Activated CD4-positive, alpha-beta T cell treated with anti-CD3 and anti-CD28 coated beads, Interleukin-2, amount 10 ng/mL, durations not matched to agents 24 days and 14 days (primary cell): ENCODE results near the gene ACOT4. TPM values are rescaled to one million over a fixed set of nuclear protein-coding genes. Genes with fewer than 3 reads are reported as not detected.
A peak's percentile ranks its signal among the peaks of the same experiment; 100 is the strongest.
"Not testable (repeated sequence)": the region's sequence is repeated elsewhere in the genome, so short reads cannot be mapped to it uniquely, and the experiment has no call there.

Experiments
- DNase-seq: peaks from one replicate; pipeline ENCODE4 v3.0.0; 2022
- H3K27ac Mint-ChIP-seq: one replicate; pipeline ENCODE4 v1.8.0; 2022; ENCODE audit warnings: mild to moderate bottlenecking, mixed read lengths
- H3K27me3 Mint-ChIP-seq: one replicate; pipeline ENCODE4 v1.8.0; 2022; ENCODE audit warnings: mixed read lengths
- H3K36me3 Mint-ChIP-seq: one replicate; pipeline ENCODE4 v1.8.0; 2022; ENCODE audit warnings: low read depth, mild to moderate bottlenecking, mixed read lengths
- H3K4me1 Mint-ChIP-seq: one replicate; pipeline ENCODE4 v1.8.0; 2021; ENCODE audit warnings: mixed read lengths
- H3K4me3 Mint-ChIP-seq: one replicate; pipeline ENCODE4 v1.8.0; 2022; ENCODE audit warnings: mild to moderate bottlenecking, moderate library complexity, mixed read lengths
- H3K9me3 Mint-ChIP-seq: one replicate; pipeline ENCODE4 v1.8.0; 2021; ENCODE audit warnings: mixed read lengths
- intact Hi-C: fragments of 100-400 bp; cut with micrococcal nuclease; formaldehyde crosslinking; loops from one replicate; pipeline ENCODE4 v1.15.1; 2023
- total RNA-seq: library from RNA; stranded (reverse); gene quantifications from 2 replicates; pipeline ENCODE4 v1.2.3, GENCODE V29; 2022

The ACOT4 gene
- total RNA-seq, 1 donor from 2014 or later = 1.4 TPM

DNA sequence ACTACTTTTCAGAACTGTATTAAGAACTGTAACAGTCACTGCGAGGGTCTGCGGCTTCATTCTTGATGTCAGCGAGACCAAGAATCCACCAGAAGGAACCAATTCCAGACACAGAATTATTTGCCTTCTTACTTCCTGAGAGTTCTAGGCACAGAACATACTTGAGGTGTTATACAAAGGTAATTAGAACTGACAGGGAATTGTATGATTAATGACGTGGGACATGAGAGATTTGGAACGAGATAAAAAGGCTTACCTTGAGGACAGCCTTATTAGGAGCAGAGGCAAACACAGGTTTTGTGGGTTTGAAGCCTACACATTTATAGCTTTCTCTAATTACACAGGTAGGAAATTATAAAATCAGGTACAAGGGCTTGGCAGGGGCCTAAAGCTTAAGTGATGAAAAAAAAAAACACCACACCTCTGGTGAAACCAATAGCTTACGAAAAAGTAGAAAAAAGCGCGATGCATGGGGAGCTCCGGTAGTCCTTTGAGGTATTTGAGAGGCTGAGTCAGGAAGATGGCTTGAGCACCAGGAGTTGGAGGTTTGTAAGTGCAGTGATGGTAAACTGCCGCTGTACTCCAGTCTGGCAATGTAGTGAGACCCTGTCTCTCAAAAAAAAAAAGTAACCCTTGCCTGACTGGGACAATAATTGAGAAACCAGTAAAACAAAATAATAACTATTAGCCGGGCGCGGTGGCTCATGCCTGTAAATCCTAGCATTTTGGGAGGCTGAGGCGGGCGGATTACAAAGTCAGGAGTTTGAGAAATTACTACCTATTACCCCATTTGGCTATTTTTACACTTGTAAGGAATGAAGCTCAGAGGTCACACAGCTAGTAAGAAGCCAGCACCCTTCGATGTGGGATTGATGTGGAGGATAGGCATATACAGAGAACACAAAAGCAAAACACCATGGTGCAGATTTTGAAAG is 23.5 kb upstream of the ACOT4 start:
- no peaks in the 10 kb centered on the region for H3K27me3 Mint-ChIP-seq
- intact Hi-C loops = loop anchor here (2.0 to 10.0 kb wide), 2 partner anchors 47 to 59 kb away; partner anchors contain the start of gene ACOT6
- DNase-seq = peak; percentile 65
- no peaks in the 10 kb centered on the region for H3K9me3 Mint-ChIP-seq
- peaks cover 16% of the 10 kb centered on the region for H3K36me3 Mint-ChIP-seq
- peak overlapping the region; percentile 93 for H3K4me3 Mint-ChIP-seq
- peaks cover 31% of the 10 kb centered on the region for H3K4me1 Mint-ChIP-seq
- H3K27ac Mint-ChIP-seq = peak overlapping the region; percentile 98

DNA sequence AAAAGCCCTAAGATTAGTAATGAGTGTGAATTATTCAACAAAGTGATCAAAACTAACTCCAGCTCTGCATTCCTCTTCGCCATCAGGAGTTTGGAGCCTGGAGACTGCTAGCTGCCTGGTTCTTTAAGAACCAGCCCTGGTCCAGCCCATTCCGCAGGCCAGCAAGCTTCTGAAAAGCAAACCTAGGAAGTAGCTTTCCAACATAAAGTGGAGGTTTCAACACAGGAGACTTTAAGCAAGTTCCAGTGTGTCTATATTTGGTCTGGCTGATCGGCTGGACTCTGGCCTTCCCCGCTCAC is 22.8 kb upstream of the ACOT4 start:
- H3K27ac Mint-ChIP-seq = peak overlapping the region; percentile 98
- not testable (repeated sequence) for DNase-seq, H3K9me3 Mint-ChIP-seq, H3K27me3 Mint-ChIP-seq
- H3K4me3 Mint-ChIP-seq = peak overlapping the region; percentile 93
- intact Hi-C loops = loop anchor here (1.0 to 10.0 kb wide), 4 partner anchors 46 to 317 kb away; partner anchors contain the start of genes ACOT6 and ZNF410
- H3K36me3 Mint-ChIP-seq = peaks cover 19% of the 10 kb centered on the region
- peaks cover 31% of the 10 kb centered on the region for H3K4me1 Mint-ChIP-seq

DNA sequence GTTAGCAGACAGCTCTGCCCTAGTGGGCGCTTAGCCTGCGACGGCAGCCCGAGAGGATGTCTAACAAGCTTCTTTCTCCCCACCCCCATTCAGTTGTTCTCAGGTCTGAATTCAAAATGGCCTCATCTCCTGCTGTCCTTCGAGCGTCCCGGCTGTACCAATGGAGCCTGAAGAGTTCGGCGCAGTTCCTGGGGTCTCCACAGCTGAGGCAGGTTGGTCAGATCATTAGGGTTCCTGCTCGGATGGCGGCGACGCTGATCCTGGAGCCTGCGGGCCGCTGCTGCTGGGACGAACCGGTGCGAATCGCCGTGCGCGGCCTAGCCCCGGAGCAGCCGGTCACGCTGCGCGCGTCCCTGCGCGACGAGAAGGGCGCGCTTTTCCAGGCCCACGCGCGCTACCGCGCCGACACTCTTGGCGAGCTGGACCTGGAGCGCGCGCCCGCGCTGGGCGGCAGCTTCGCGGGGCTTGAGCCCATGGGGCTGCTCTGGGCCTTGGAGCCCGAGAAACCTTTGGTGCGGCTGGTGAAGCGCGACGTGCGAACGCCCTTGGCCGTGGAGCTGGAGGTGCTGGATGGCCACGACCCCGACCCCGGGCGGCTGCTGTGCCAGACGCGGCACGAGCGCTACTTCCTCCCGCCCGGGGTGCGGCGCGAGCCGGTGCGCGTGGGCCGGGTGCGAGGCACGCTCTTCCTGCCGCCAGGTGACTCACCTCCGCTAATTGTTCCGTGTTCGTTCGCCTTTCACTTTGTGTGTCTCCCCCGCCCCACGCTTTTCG is 22.3 kb upstream of the ACOT4 start, which contains the start of gene ACOT2:
Gene ACOT2, plus strand, starts transcription at position 29 of the 774 bp plus-strand sequence. Its CDS starts 28 bp downstream, at position 57.
- H3K4me1 Mint-ChIP-seq = peaks cover 31% of the 10 kb centered on the region
- not testable (repeated sequence) for H3K27me3 Mint-ChIP-seq, H3K9me3 Mint-ChIP-seq
- peak within 1 kb of the TSS; percentile 98 for H3K27ac Mint-ChIP-seq
- H3K36me3 Mint-ChIP-seq = peaks cover 22% of the 10 kb centered on the region
- peak within 1 kb of the TSS; percentile 93 for H3K4me3 Mint-ChIP-seq
- intact Hi-C loops = loop anchor here (1.0 to 10.0 kb wide), 4 partner anchors 45 to 317 kb away; partner anchors contain the start of genes ACOT6 and ZNF410
- peak; percentile 91 for DNase-seq

DNA sequence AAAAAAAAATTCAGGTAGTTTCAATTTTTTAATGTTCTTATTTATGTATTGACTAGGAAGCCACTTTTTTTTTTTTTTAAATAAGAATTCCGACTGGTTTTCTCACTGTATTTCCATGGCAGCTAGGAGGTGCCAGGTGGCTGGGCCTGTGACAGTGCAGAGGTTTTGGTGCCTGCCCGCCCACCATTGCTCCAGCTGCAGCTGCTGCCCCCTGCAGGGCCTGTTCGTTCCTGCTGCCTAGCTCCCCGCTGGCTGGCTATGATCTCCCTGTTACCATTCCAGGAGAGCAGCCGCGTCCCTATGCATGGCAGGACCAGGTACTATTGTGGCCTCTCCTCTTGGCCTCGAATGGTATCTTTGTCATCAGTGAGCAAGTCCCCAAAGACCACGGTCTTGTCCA is 20.8 kb upstream of the ACOT4 start:
- Mint-ChIP-seq H3K27ac (peak overlapping the region; percentile 25), H3K36me3 (peaks cover 21% of the 10 kb centered on the region), H3K4me1 (peaks cover 31% of the 10 kb centered on the region)
- H3K9me3 Mint-ChIP-seq, H3K27me3 Mint-ChIP-seq, H3K4me3 Mint-ChIP-seq: not testable (repeated sequence)
- intact Hi-C loops = loop anchor here (2.0 kb wide), 2 partner anchors 30 to 448 kb away; partner anchors contain the start of genes BBOF1 and ENTPD5
- peak; percentile 90 for DNase-seq

DNA sequence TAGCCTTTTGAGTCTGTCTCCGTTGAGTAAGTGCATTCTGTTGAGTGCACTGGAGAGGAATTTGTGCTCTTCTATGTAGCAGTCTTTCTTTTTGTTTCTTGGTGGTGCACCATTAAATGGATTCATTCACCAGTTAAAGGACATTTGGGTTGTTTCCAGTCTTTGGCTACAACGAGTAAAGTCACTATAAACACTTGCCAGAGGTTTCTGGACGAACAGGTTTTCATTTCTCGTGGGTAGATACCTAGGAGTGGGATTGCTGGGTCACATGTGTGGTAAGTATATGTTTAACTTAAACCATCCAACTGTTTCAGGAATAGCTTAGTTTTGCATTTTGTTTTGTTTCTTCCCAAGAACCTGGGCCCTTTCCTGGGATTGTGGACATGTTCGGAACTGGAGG is 18.6 kb upstream of the ACOT4 start:
- H3K9me3 Mint-ChIP-seq, intact Hi-C loops, H3K27me3 Mint-ChIP-seq, DNase-seq, H3K4me3 Mint-ChIP-seq, H3K27ac Mint-ChIP-seq: not testable (repeated sequence)
- peaks cover 17% of the 10 kb centered on the region for H3K36me3 Mint-ChIP-seq
- peaks cover 19% of the 10 kb centered on the region for H3K4me1 Mint-ChIP-seq

DNA sequence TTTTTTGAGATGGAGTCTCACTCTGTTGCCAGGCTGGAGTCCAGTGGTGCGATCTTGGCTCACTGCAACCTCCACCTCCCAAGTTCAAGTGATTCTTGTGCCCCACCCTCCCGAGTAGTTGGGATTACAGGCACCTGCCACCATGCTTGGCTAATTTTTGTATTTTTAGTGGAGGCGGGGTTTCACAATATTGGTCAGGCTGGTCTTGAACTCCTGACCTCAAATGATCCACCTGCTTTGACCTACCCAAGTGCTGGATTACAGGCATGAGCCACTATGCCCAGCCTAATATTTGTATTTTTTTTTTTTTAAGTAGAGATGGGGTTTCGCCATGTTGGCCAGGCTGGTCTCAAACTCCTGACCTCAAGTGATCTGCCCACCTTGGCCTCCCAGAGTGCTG is 17.9 kb upstream of the ACOT4 start:
- H3K36me3 Mint-ChIP-seq = peaks cover 17% of the 10 kb centered on the region
- intact Hi-C loops, H3K27me3 Mint-ChIP-seq, H3K27ac Mint-ChIP-seq, H3K9me3 Mint-ChIP-seq, H3K4me3 Mint-ChIP-seq, DNase-seq: not testable (repeated sequence)
- peaks cover 12% of the 10 kb centered on the region for H3K4me1 Mint-ChIP-seq

DNA sequence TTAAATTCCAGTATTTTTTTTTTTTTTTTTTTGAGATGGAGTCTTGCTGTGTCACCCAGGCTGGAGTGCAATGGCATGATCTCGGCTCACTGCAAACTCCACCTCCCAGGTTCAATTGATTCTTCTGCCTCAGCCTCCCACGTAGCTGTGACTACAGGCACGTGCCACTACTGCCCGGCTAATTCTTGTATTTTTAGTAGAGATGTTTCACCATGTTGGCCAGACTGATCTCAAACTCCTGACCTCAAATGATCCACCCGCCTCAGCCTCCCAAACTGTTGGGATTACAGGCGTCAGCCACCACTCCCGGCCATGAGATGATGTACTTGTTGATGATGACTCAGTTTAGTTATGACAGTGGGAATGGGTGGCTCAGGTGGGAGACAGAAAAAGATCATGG is 17.4 kb upstream of the ACOT4 start:
- H3K27ac Mint-ChIP-seq, DNase-seq, H3K27me3 Mint-ChIP-seq, H3K9me3 Mint-ChIP-seq, H3K4me3 Mint-ChIP-seq, H3K4me1 Mint-ChIP-seq, intact Hi-C loops: not testable (repeated sequence)
- peaks cover 17% of the 10 kb centered on the region for H3K36me3 Mint-ChIP-seq

DNA sequence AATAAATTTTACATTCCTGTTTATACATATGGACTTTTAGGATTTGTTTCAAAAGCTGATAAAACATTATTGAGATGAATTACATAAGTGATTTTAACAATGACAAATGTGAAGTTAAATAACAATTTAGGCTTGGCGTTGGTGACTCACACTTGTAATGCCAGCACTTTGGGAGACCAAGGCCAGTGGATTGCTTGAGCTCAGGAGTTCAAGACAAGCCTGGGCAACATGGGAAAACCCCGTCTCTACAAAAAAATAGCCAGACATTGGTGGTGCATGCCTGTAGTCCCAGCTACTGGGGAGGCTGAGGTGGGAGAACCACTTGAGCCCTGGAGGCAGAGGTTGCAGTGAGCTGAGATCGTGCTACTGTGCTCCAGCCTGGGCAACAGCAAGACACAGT is 15.3 kb upstream of the ACOT4 start:
- no peaks in the 10 kb centered on the region for H3K4me1 Mint-ChIP-seq
- no peak for DNase-seq
- H3K27ac Mint-ChIP-seq = no peak overlapping the region
- H3K9me3 Mint-ChIP-seq = no peaks in the 10 kb centered on the region
- intact Hi-C loops = no loop called here
- H3K27me3 Mint-ChIP-seq = no peaks in the 10 kb centered on the region
- peaks cover 20% of the 10 kb centered on the region for H3K36me3 Mint-ChIP-seq
- no peak overlapping the region for H3K4me3 Mint-ChIP-seq

DNA sequence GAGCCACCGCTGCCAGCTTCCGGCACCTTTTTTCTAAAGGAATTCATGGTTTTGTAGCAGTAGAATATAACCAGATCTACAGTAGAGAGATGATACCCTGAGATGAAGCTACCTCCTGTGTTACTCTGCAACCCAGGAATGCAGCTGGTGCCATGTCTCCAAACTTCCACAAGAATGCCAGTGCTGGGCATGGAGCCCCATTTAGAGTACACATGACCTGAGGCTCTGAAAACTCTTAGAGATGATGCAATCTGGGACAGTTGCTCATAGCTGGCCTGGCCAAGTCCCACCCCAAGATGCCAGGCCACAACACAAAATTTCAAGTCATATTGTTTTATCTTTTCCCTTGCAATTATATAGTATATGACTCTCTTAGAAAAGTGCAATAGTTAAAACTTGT is 14.5 kb upstream of the ACOT4 start:
- H3K4me3 Mint-ChIP-seq, H3K27ac Mint-ChIP-seq, H3K27me3 Mint-ChIP-seq, H3K9me3 Mint-ChIP-seq, H3K4me1 Mint-ChIP-seq, intact Hi-C loops, DNase-seq: not testable (repeated sequence)
- H3K36me3 Mint-ChIP-seq = peaks cover 20% of the 10 kb centered on the region

DNA sequence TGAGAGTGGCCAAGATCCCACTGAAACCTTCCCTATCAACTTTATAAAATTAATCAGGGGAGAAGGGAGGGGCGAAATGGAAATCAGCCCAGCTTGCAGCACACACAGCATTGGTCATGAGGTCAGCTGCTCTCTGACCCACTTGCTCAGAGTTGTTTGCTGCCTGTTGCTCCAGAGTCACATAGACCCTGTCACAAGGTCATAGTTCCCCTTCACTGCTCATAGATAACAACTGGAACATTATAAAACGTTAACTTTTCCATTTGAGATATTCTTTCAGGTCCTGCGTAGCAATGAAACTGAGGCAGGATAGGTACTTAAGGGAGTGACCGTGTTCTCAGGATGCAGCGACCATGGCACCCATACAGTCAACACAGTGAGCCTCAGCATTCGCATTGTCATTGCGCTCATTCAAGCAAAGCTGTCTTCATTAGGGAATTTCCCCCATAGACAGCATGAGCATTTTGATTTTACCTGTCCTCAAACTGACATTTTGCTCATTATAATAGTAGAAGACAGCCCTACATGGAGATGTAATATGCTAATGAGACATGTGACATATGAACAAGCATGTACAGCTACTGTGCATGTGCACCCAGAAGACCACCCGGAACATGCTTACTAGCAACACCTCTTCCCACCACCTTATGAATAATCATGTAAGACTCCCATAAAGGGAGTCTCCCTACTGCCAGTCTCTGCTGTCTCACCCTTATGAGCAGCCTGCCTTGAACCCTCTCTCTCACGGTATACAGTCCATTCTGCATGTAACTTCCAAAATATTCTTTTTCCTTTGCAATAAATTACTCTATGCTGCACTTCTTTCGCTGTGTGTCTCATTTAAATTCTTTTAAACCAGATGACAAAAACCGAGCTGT is 9.3 kb upstream of the ACOT4 start:
- H3K36me3 Mint-ChIP-seq, H3K4me1 Mint-ChIP-seq, H3K27ac Mint-ChIP-seq, H3K27me3 Mint-ChIP-seq, H3K9me3 Mint-ChIP-seq, DNase-seq, intact Hi-C loops, H3K4me3 Mint-ChIP-seq: not testable (repeated sequence)

DNA sequence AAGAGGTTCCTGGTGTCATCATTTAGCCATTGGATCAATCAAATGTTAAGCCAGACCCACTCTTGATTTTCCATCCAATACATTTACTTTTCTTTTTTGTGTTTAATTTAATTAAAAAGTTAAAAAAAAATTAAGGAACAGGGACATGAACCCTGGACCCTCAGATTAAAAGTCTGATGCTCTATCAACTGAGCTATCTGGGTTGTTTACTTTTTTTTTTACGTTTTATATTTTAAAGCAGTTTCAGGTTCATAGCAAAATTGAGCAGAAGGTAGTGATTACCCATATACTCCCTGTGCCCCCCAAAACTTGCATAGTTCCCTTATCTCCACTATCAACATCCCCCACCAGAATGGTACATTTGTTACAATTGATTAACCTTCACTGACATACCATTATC is 3.0 kb upstream of the ACOT4 start:
- Mint-ChIP-seq H3K4me3 (no peak overlapping the region), H3K27ac (no peak overlapping the region), H3K9me3 (no peaks in the 10 kb centered on the region), H3K4me1 (peaks cover 1% of the 10 kb centered on the region), H3K36me3 (no peaks in the 10 kb centered on the region), H3K27me3 (peaks cover 6% of the 10 kb centered on the region)
- intact Hi-C loops = no loop called here
- no peak for DNase-seq

DNA sequence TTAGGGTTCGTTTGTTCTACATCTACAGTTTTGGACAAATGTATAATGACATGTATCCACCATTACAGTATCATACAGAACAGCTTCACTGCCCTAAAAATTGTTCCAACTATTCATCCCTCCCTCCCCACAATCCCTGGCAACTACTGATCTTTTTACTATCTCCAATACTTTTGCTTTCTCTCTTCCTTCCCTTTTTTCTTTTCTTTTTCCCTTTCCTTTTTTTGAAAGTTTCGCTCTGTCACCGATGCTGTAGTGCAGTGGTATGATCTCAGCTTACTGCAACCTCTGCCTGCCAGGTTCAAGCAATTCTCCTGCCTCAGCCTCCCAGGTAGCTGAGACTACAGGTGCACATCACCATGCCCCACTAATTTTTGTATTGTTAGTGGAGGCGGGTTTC is 2.6 kb upstream of the ACOT4 start:
- DNase-seq = no peak
- Mint-ChIP-seq H3K4me1 (peaks cover 1% of the 10 kb centered on the region), H3K27me3 (peaks cover 6% of the 10 kb centered on the region), H3K36me3 (no peaks in the 10 kb centered on the region), H3K27ac (no peak overlapping the region), H3K4me3 (no peak overlapping the region), H3K9me3 (no peaks in the 10 kb centered on the region)
- intact Hi-C loops = no loop called here

DNA sequence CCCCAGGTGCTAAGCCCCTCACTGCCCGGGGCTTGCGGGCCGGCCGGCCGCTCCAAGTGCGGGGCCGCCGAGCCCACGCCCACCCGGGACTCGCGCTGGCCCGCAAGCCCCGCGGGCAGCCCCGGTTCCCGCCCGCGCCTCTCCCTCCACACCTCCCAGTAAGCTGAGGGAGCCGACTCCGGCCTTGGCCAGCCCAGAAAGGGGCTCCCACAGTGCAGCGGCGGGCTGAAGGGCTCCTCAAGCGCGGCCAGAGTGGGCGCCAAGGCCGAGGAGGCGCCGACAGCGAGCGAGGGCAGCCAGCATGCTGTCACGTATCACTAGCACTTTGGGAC is 1.0 kb upstream of the ACOT4 start:
- H3K27me3 Mint-ChIP-seq, H3K4me1 Mint-ChIP-seq, H3K27ac Mint-ChIP-seq, intact Hi-C loops, DNase-seq, H3K36me3 Mint-ChIP-seq, H3K9me3 Mint-ChIP-seq: not testable (repeated sequence)
- peak overlapping the region; percentile 77 for H3K4me3 Mint-ChIP-seq
